ENCODE measurements around the gene CD276.

CD276 gene

GRCh38 chr15:73688455-73688854 lies 4.3 kb downstream of the CD276 start:
- TF ChIP-seq CREB1 (IDR thresholded peaks at IDR 0.05; ENCODE audit: low read depth) = no peak
- TF ChIP-seq TAF1 (IDR thresholded peaks at IDR 0.05; ENCODE audit: low read depth) = no peak
- no peak for TF ChIP-seq CEBPB (IDR thresholded peaks at IDR 0.05)
- TF ChIP-seq YY1 (IDR thresholded peaks at IDR 0.05; ENCODE audit: low read depth) = no peak
- no peak for TF ChIP-seq FOXM1 (IDR thresholded peaks at IDR 0.05; ENCODE audit: borderline replicate concordance, low read depth)
- no peak for TF ChIP-seq REST (IDR thresholded peaks at IDR 0.05; ENCODE audit: low read depth)
- TF ChIP-seq USF1 (IDR thresholded peaks at IDR 0.05) = no peak
- no peak for TF ChIP-seq EGR1 (IDR thresholded peaks at IDR 0.05)
- TF ChIP-seq MAX (IDR thresholded peaks at IDR 0.05) = no peak
- TF ChIP-seq NFIC (IDR thresholded peaks at IDR 0.05) = no peak
- TF ChIP-seq RAD21 (IDR thresholded peaks at IDR 0.05; ENCODE audit: low read depth) = no peak
- no peak for TF ChIP-seq EP300 (IDR thresholded peaks at IDR 0.05; ENCODE audit: borderline replicate concordance)

- TF ChIP-seq RAD21 (IDR thresholded peaks at IDR 0.05; ENCODE audit: low read depth) = no peak
- no peak for TF ChIP-seq EP300 (IDR thresholded peaks at IDR 0.05; ENCODE audit: borderline replicate concordance)
- no peak for TF ChIP-seq ZBTB7A (IDR thresholded peaks at IDR 0.05; ENCODE audit: low read depth)
- no peak for TF ChIP-seq USF1 (IDR thresholded peaks at IDR 0.05)
- TF ChIP-seq TCF12 (IDR thresholded peaks at IDR 0.05; ENCODE audit: low read depth) = no peak
- no peak for TF ChIP-seq FOXM1 (IDR thresholded peaks at IDR 0.05; ENCODE audit: borderline replicate concordance, low read depth)
- TF ChIP-seq NFIC (IDR thresholded peaks at IDR 0.05) = no peak
- no peak for TF ChIP-seq CREB1 (IDR thresholded peaks at IDR 0.05; ENCODE audit: low read depth)
- TF ChIP-seq MAX (IDR thresholded peaks at IDR 0.05) = no peak
- TF ChIP-seq CEBPB (IDR thresholded peaks at IDR 0.05) = no peak
- no peak for TF ChIP-seq EGR1 (IDR thresholded peaks at IDR 0.05)
- TF ChIP-seq REST (IDR thresholded peaks at IDR 0.05; ENCODE audit: low read depth) = no peak
- TF ChIP-seq TEAD4 (IDR thresholded peaks at IDR 0.05) = no peak
- no peak for TF ChIP-seq TAF1 (IDR thresholded peaks at IDR 0.05; ENCODE audit: low read depth)
- no peak for TF ChIP-seq YY1 (IDR thresholded peaks at IDR 0.05; ENCODE audit: low read depth)
These were observed 7.2 kb downstream of the CD276 start for GRCh38 chr15:73691396-73691795.

GRCh38 chr15:73694419-73694818 lies 10.2 kb downstream of the CD276 start:
- no peak for TF ChIP-seq ZBTB7A (IDR thresholded peaks at IDR 0.05; ENCODE audit: low read depth)
- no peak for TF ChIP-seq FOXM1 (IDR thresholded peaks at IDR 0.05; ENCODE audit: borderline replicate concordance, low read depth)
- TF ChIP-seq CEBPB (IDR thresholded peaks at IDR 0.05) = no peak
- no peak for TF ChIP-seq TAF1 (IDR thresholded peaks at IDR 0.05; ENCODE audit: low read depth)
- TF ChIP-seq REST (IDR thresholded peaks at IDR 0.05; ENCODE audit: low read depth) = no peak
- no peak for TF ChIP-seq EP300 (IDR thresholded peaks at IDR 0.05; ENCODE audit: borderline replicate concordance)
- TF ChIP-seq TEAD4 (IDR thresholded peaks at IDR 0.05) = no peak
- TF ChIP-seq RAD21 (IDR thresholded peaks at IDR 0.05; ENCODE audit: low read depth) = no peak
- no peak for TF ChIP-seq USF1 (IDR thresholded peaks at IDR 0.05)
- TF ChIP-seq NFIC (IDR thresholded peaks at IDR 0.05) = no peak
- TF ChIP-seq TCF12 (IDR thresholded peaks at IDR 0.05; ENCODE audit: low read depth) = no peak
- TF ChIP-seq MAX (IDR thresholded peaks at IDR 0.05) = no peak
- no peak for TF ChIP-seq CREB1 (IDR thresholded peaks at IDR 0.05; ENCODE audit: low read depth)
- no peak for TF ChIP-seq YY1 (IDR thresholded peaks at IDR 0.05; ENCODE audit: low read depth)
- no peak for TF ChIP-seq EGR1 (IDR thresholded peaks at IDR 0.05)
